Measurements from ENCODE around the gene HMCN1.

Gene HMCN1

GRCh38 chr1:185804608-185805007, 70.4 kb downstream of the HMCN1 start:
- TF ChIP-seq CTCF (IDR thresholded peaks at IDR 0.05; ENCODE audit: low read depth, low read length) (no peak), POLR2A (IDR thresholded peaks at IDR 0.05; ENCODE audit: extremely low read depth, insufficient read length) (no peak)
- DNase-seq (ENCODE audit: low read depth), result no peak
- H3K4me3 ChIP-seq (ENCODE audit: low read depth, low read length), result no peak overlapping the region

DNA sequence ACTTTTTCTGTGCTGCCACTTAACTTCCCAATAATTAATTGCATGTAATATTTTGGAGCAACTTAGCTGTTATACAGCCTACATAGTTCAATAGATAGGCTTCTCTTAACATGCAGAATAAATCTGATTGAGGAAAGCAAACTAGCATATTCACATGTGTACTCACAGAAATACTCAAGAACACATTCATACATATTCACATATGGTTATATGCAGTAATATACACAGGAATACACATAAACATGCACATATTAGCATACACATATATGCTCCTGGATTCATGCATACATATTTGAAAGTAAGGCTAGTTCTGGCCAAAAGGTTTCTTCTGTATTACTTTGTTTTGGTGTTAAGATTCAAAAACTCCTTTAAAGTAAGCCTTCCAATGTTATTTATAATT, 73.1 kb downstream of the HMCN1 start:
- DNase-seq (ENCODE audit: low read depth), result no peak
- TF ChIP-seq POLR2A (IDR thresholded peaks at IDR 0.05; ENCODE audit: extremely low read depth, insufficient read length) (no peak), CTCF (IDR thresholded peaks at IDR 0.05; ENCODE audit: low read depth, low read length) (no peak), MYC (IDR thresholded peaks at IDR 0.05; ENCODE audit: low read depth, low read length) (no peak)
- TF ChIP-seq, protein P1, sequence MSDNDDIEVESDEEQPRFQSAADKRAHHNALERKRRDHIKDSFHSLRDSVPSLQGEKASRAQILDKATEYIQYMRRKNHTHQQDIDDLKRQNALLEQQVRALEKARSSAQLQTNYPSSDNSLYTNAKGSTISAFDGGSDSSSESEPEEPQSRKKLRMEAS (IDR thresholded peaks at IDR 0.05; ENCODE audit: low read depth, low read length), result no peak
- H3K4me3 ChIP-seq (ENCODE audit: low read depth, low read length), result no peak overlapping the region

- no peak overlapping the region for H3K4me3 ChIP-seq (ENCODE audit: low read depth, low read length)
- TF ChIP-seq, protein P1 (IDR thresholded peaks at IDR 0.05; ENCODE audit: low read depth, low read length), result no peak
- TF ChIP-seq MYC (IDR thresholded peaks at IDR 0.05; ENCODE audit: low read depth, low read length) (no peak), POLR2A (IDR thresholded peaks at IDR 0.05; ENCODE audit: extremely low read depth, insufficient read length) (no peak), CTCF (IDR thresholded peaks at IDR 0.05; ENCODE audit: low read depth, low read length) (no peak)
- no peak for DNase-seq (ENCODE audit: low read depth)
These were observed 74.4 kb downstream of the HMCN1 start for GRCh38 chr1:185808631-185809030.

GRCh38 chr1:185811073-185811709, 77.0 kb downstream of the HMCN1 start:
- TF ChIP-seq MYC (IDR thresholded peaks at IDR 0.05; ENCODE audit: low read depth, low read length), result no peak
- TF ChIP-seq POLR2A (IDR thresholded peaks at IDR 0.05; ENCODE audit: extremely low read depth, insufficient read length), result no peak
- no peak for TF ChIP-seq CTCF (IDR thresholded peaks at IDR 0.05; ENCODE audit: low read depth, low read length)
- TF ChIP-seq, protein P1 (IDR thresholded peaks at IDR 0.05; ENCODE audit: low read depth, low read length), result no peak
- no peak for DNase-seq (ENCODE audit: low read depth)

GRCh38 chr1:185812934-185813333, 78.7 kb downstream of the HMCN1 start:
- TF ChIP-seq CTCF (IDR thresholded peaks at IDR 0.05; ENCODE audit: low read depth, low read length), result no peak
- TF ChIP-seq MYC (IDR thresholded peaks at IDR 0.05; ENCODE audit: low read depth, low read length), result no peak
- no peak for TF ChIP-seq POLR2A (IDR thresholded peaks at IDR 0.05; ENCODE audit: extremely low read depth, insufficient read length)
- TF ChIP-seq, protein P1 (IDR thresholded peaks at IDR 0.05; ENCODE audit: low read depth, low read length), result no peak
- H3K4me3 ChIP-seq (ENCODE audit: low read depth, low read length), result no peak overlapping the region
- no peak for DNase-seq (ENCODE audit: low read depth)

More at GRCh38 chr1:185811073-185811709, 77.0 kb downstream of the HMCN1 start:
- H3K4me3 ChIP-seq (ENCODE audit: low read depth, low read length), result no peak overlapping the region
